Suprapubic skin (tissue), 4 donors: ENCODE measurements around the gene IGF2R.

Source experiments
- CTCF ChIP-seq, 2 donors: fragments of 200-600 bp in 1 of 2; fragments of 450-650 bp in 1 of 2; sonication (generic) in 1 of 2; IDR thresholded peaks; one replicate each; pipeline ENCODE4 v1.5.1; 2016 to 2019; ENCODE audit warnings: antibody characterized with exemption in 2 of 2, mild to moderate bottlenecking in 1 of 2, moderate library complexity in 1 of 2
- EP300 ChIP-seq: sonication (generic); formaldehyde crosslinking; IDR thresholded peaks from one replicate; pipeline ENCODE4 v1.6.1; 2017; ENCODE audit warnings: antibody characterized with exemption
- POLR2A ChIP-seq, 2 donors: fragments of 450-650 bp; IDR thresholded peaks; one replicate each; pipeline ENCODE4 v1.6.1; 2017; ENCODE audit warnings: antibody characterized with exemption in 2 of 2, mild to moderate bottlenecking in 2 of 2, moderate library complexity in 2 of 2
- POLR2AphosphoS5 ChIP-seq, 3 donors: sonication (generic); formaldehyde crosslinking; IDR thresholded peaks; one replicate each; pipeline ENCODE4 v1.6.1; 2017; ENCODE audit warnings: antibody characterized with exemption in 3 of 3

- TF ChIP-seq POLR2A (IDR thresholded peaks at IDR 0.05) = no peak
- no peak for TF ChIP-seq CTCF (IDR thresholded peaks at IDR 0.05)
- TF ChIP-seq POLR2AphosphoS5 (IDR thresholded peaks at IDR 0.05) = no peak
- TF ChIP-seq EP300 = no peak
Observed at GRCh38 chr6:160032538-160032937, 63.7 kb downstream of the IGF2R start.
